Panc1 (cell line): ENCODE data around the gene SLC9A8. TPM values are rescaled to one million over a fixed set of nuclear protein-coding genes. Genes with fewer than 3 reads are reported as not detected.

Experiments used
- ATAC-seq: fragments of 200-7000 bp; cut with Tn5 transposase; 2 replicates; pipeline ENCODE4 v1.9.1; 2020; ENCODE audit warnings: mild to moderate bottlenecking, moderate library complexity
- BruUV-seq: library from RNA; stranded (reverse); fragments of 400-500 nt; replicated peaks from 2 replicates; lab custom pipeline; 2021; lab: Mats Ljungman, UMichigan
- CTCF ChIA-PET: fragments of 300-600 bp; sonication (Branson Sonifier 250); formaldehyde crosslinking; loops from one replicate; lab custom pipeline; 2022; ENCODE audit warnings: antibody characterized with exemption; lab: Charles Lee
- POLR2A ChIA-PET: fragments of 300-600 bp; sonication (Branson Sonifier 250); formaldehyde crosslinking; loops from one replicate; lab custom pipeline; 2022; ENCODE audit warnings: antibody characterized with exemption; lab: Charles Lee
- DNase-seq: peaks from one replicate; pipeline ENCODE4 v3.0.0-alpha.2; 2010; ENCODE audit warnings: low read depth, low spot score
- H3K27ac ChIP-seq: 2 replicates; pipeline ENCODE4 v1.5.1; 2011; ENCODE audit warnings: mild to moderate bottlenecking, low read length, inconsistent platforms
- H3K27me3 ChIP-seq: fragments of 200-500 bp; sonication (Bioruptor generic); 2 replicates; pipeline ENCODE4 v1.6.0; 2014; ENCODE audit warnings: low read length, inconsistent platforms; ENCODE audit not compliant: control insufficient read depth, insufficient read depth
- H3K36me3 ChIP-seq: fragments of 200-500 bp; sonication (Bioruptor generic); 2 replicates; pipeline ENCODE4 v1.5.1; 2014; ENCODE audit warnings: inconsistent platforms, mild to moderate bottlenecking, low read length, moderate library complexity; ENCODE audit not compliant: control insufficient read depth, insufficient read depth
- H3K4me1 ChIP-seq: 2 replicates; pipeline ENCODE4 v1.5.1; 2011; ENCODE audit warnings: inconsistent platforms, mild to moderate bottlenecking, low read length, moderate library complexity; ENCODE audit not compliant: control insufficient read depth, insufficient read depth
- H3K4me3 ChIP-seq, 2 experiments: 2 replicates each; pipeline ENCODE4 v1.5.1; 2011 to 2012; ENCODE audit warnings: low read depth in 2 of 2, low read length in 2 of 2, mild to moderate bottlenecking in 2 of 2, inconsistent platforms in 1 of 2, moderate library complexity in 1 of 2
- H3K9me3 ChIP-seq: fragments of 200-500 bp; sonication (Bioruptor generic); 2 replicates; pipeline ENCODE4 v1.5.1; 2014; ENCODE audit warnings: low read depth, mild to moderate bottlenecking, inconsistent platforms, low read length, moderate library complexity; ENCODE audit not compliant: control insufficient read depth, insufficient read depth
- POLR2AphosphoS5 ChIP-seq: IDR thresholded peaks from 2 replicates; pipeline ENCODE4 v1.6.1; 2012; ENCODE audit warnings: mild to moderate bottlenecking, low read depth, low read length, moderate library complexity
- SIN3A ChIP-seq: IDR thresholded peaks from 2 replicates; pipeline ENCODE4 v1.6.1; 2012; ENCODE audit warnings: low read depth, mild to moderate bottlenecking, low read length, moderate library complexity, borderline replicate concordance; ENCODE audit not compliant: insufficient read depth
- TCF7L2 ChIP-seq: IDR thresholded peaks from 2 replicates; pipeline ENCODE4 v1.6.1; 2011; ENCODE audit warnings: mild to moderate bottlenecking, low read depth, low read length, inconsistent platforms
- in situ Hi-C: cut with HindIII; loops from 2 replicates; pipeline ENCODE4 v1.10.0; 2016; ENCODE audit warnings: low sequenced_read_pairs, low pct_unique_long_range_greater_than_20kb
- intact Hi-C: fragments of 100-400 bp; cut with micrococcal nuclease; formaldehyde crosslinking; loops from one replicate; pipeline ENCODE4 v1.10.0; 2022; ENCODE audit not compliant: unreplicated experiment
- total RNA-seq: library from RNA; stranded (reverse); gene quantifications from one replicate; pipeline ENCODE4 v1.2.1, GENCODE V29; 2021; ENCODE audit not compliant: unreplicated experiment
- TF ChIP-seq, protein P1 (sequence below), 2 experiments: IDR thresholded peaks; 2 replicates each; pipeline ENCODE4 v1.6.1; 2011 to 2012; ENCODE audit warnings: low read depth in 2 of 2, control low read depth in 1 of 2, low read length in 1 of 2, mild to moderate bottlenecking in 1 of 2, moderate library complexity in 1 of 2; ENCODE audit not compliant: insufficient read depth in 1 of 2
- TF ChIP-seq, protein P2 (sequence below): fragments of 450-650 bp; IDR thresholded peaks from 2 replicates; pipeline ENCODE4 v1.5.1; 2017; ENCODE audit warnings: mild to moderate bottlenecking

Gene SLC9A8
- total RNA-seq, 1 experiment from 2014 or later = 6.7 TPM

DNA sequence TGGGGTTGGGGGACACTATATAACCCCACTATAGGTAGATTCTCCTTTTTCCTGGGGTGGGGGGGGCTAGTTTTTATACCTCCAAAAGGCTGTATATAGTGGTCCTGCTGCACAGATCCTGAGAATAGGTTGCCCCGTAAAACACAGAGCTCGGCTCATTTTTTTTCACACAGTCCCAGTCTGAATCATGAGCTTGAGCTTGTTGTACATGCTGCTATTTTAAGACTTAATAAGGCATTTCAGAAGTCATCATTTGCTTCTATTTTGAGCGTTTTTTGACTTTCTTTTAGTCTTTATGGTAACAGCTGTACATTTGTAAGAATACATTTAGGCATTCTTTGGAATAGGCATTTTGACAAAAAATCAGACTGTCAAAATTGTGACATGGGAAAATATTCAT is 30.5 kb downstream of the SLC9A8 start:
- intact Hi-C loops = no loop called here
- TF ChIP-seq, protein P1, sequence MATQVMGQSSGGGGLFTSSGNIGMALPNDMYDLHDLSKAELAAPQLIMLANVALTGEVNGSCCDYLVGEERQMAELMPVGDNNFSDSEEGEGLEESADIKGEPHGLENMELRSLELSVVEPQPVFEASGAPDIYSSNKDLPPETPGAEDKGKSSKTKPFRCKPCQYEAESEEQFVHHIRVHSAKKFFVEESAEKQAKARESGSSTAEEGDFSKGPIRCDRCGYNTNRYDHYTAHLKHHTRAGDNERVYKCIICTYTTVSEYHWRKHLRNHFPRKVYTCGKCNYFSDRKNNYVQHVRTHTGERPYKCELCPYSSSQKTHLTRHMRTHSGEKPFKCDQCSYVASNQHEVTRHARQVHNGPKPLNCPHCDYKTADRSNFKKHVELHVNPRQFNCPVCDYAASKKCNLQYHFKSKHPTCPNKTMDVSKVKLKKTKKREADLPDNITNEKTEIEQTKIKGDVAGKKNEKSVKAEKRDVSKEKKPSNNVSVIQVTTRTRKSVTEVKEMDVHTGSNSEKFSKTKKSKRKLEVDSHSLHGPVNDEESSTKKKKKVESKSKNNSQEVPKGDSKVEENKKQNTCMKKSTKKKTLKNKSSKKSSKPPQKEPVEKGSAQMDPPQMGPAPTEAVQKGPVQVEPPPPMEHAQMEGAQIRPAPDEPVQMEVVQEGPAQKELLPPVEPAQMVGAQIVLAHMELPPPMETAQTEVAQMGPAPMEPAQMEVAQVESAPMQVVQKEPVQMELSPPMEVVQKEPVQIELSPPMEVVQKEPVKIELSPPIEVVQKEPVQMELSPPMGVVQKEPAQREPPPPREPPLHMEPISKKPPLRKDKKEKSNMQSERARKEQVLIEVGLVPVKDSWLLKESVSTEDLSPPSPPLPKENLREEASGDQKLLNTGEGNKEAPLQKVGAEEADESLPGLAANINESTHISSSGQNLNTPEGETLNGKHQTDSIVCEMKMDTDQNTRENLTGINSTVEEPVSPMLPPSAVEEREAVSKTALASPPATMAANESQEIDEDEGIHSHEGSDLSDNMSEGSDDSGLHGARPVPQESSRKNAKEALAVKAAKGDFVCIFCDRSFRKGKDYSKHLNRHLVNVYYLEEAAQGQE (IDR thresholded peaks at IDR 0.05; ENCODE audit: insufficient read depth in 1 of 2, low read depth in 2 of 2, low read length in 1 of 2) = no peak
- TF ChIP-seq TCF7L2 = no peak
- TF ChIP-seq POLR2AphosphoS5 = no peak
- TF ChIP-seq, protein P2, sequence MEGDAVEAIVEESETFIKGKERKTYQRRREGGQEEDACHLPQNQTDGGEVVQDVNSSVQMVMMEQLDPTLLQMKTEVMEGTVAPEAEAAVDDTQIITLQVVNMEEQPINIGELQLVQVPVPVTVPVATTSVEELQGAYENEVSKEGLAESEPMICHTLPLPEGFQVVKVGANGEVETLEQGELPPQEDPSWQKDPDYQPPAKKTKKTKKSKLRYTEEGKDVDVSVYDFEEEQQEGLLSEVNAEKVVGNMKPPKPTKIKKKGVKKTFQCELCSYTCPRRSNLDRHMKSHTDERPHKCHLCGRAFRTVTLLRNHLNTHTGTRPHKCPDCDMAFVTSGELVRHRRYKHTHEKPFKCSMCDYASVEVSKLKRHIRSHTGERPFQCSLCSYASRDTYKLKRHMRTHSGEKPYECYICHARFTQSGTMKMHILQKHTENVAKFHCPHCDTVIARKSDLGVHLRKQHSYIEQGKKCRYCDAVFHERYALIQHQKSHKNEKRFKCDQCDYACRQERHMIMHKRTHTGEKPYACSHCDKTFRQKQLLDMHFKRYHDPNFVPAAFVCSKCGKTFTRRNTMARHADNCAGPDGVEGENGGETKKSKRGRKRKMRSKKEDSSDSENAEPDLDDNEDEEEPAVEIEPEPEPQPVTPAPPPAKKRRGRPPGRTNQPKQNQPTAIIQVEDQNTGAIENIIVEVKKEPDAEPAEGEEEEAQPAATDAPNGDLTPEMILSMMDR = no peak
- no peak for TF ChIP-seq SIN3A
- no peak overlapping the region for H3K4me3 ChIP-seq
- no peaks in the 10 kb centered on the region for H3K9me3 ChIP-seq
- DNase-seq = no peak
- POLR2A ChIA-PET = no interaction called here
- no peaks in the 10 kb centered on the region for H3K4me1 ChIP-seq
- no peaks in the 10 kb centered on the region for H3K36me3 ChIP-seq
- no peaks in the 10 kb centered on the region for H3K27me3 ChIP-seq
- CTCF ChIA-PET = interaction anchor here (0.6 kb wide), 1 partner anchor 13 kb away, joined by 3 read pairs; no protein-coding TSS in a partner anchor
- no peak for ATAC-seq
- H3K27ac ChIP-seq = no peak overlapping the region
- no TSS peak for BruUV-seq
- in situ Hi-C loops = no loop called here

- intact Hi-C loops = no loop called here
- POLR2A ChIA-PET = no interaction called here
- H3K27ac ChIP-seq = no peak overlapping the region
These were observed 31.2 kb downstream of the SLC9A8 start for GRCh38 chr20:49843770-49844380.

More at GRCh38 chr20:49843770-49844380, 31.2 kb downstream of the SLC9A8 start:
- no peaks in the 10 kb centered on the region for H3K9me3 ChIP-seq
- no peaks in the 10 kb centered on the region for H3K4me1 ChIP-seq
- H3K27me3 ChIP-seq = no peaks in the 10 kb centered on the region
- no peak for ATAC-seq
- in situ Hi-C loops = no loop called here
- H3K4me3 ChIP-seq = no peak overlapping the region
- no TSS peak for BruUV-seq
- H3K36me3 ChIP-seq = no peaks in the 10 kb centered on the region
- CTCF ChIA-PET = no interaction called here
- no peak for DNase-seq
- TF ChIP-seq, protein P1 (IDR thresholded peaks at IDR 0.05; ENCODE audit: insufficient read depth in 1 of 2, low read depth in 2 of 2, low read length in 1 of 2) = no peak
- TF ChIP-seq POLR2AphosphoS5 (no peak), TCF7L2 (no peak), SIN3A (no peak)
- TF ChIP-seq, protein P2 = no peak
